ENCODE data around the gene FBXW5. TPM values are rescaled to one million over a fixed set of nuclear protein-coding genes. Genes with fewer than 3 reads are reported as not detected.
A peak's percentile ranks its signal among the peaks of the same experiment; 100 is the strongest.

The FBXW5 gene
- total RNA-seq, 1 donor = 104 TPM

GRCh38 chr9:136980669-136981478, 36.3 kb upstream of the FBXW5 start:
- H3K4me3 ChIP-seq (ENCODE audit: low read depth, low read length) = no peak overlapping the region
- TF ChIP-seq CTCF (IDR thresholded peaks at IDR 0.05; ENCODE audit: insufficient read depth, low read depth, low read length) = no peak
- DNase-seq (ENCODE audit: low read depth) = no peak

- TF ChIP-seq CTCF (IDR thresholded peaks at IDR 0.05; ENCODE audit: insufficient read depth, low read depth, low read length) = no peak
- no peak for DNase-seq (ENCODE audit: low read depth)
Measured at GRCh38 chr9:136979769-136980587, 35.4 kb upstream of the FBXW5 start.

GRCh38 chr9:136978865-136979544, 34.5 kb upstream of the FBXW5 start:
- no peak for DNase-seq (ENCODE audit: low read depth)
- no peak for TF ChIP-seq CTCF (IDR thresholded peaks at IDR 0.05; ENCODE audit: insufficient read depth, low read depth, low read length)
- peak overlapping the region; percentile 9 for H3K4me3 ChIP-seq (ENCODE audit: low read depth, low read length)

More at GRCh38 chr9:136979769-136980587, 35.4 kb upstream of the FBXW5 start:
- no peak overlapping the region for H3K4me3 ChIP-seq (ENCODE audit: low read depth, low read length)

GRCh38 chr9:136978073-136978864, 33.7 kb upstream of the FBXW5 start:
- no peak for TF ChIP-seq CTCF (IDR thresholded peaks at IDR 0.05; ENCODE audit: insufficient read depth, low read depth, low read length)
- DNase-seq (ENCODE audit: low read depth) = peak; percentile 82
- H3K4me3 ChIP-seq (ENCODE audit: low read depth, low read length) = peak overlapping the region; percentile 73

- no peak for TF ChIP-seq CTCF (IDR thresholded peaks at IDR 0.05; ENCODE audit: insufficient read depth, low read depth, low read length)
- peak overlapping the region; percentile 73 for H3K4me3 ChIP-seq (ENCODE audit: low read depth, low read length)
- DNase-seq (ENCODE audit: low read depth) = no peak
Measured at GRCh38 chr9:136977649-136978072, 33.1 kb upstream of the FBXW5 start.

GRCh38 chr9:136977223-136977622, 32.7 kb upstream of the FBXW5 start, which contains the start of gene PTGDS:
TSS of gene PTGDS (plus strand) at chr9:136977504. CDS start at chr9:136977579, 75 bp downstream.
- TF ChIP-seq CTCF (IDR thresholded peaks at IDR 0.05; ENCODE audit: insufficient read depth, low read depth, low read length) = no peak
- H3K4me3 ChIP-seq (ENCODE audit: low read depth, low read length) = peak within 1 kb of the TSS; percentile 73
- peak; percentile 84 for DNase-seq (ENCODE audit: low read depth)
